K562 (cell line): ENCODE measurements around the gene EXO5. TPM values are rescaled to one million over a fixed set of nuclear protein-coding genes. Genes with fewer than 3 reads are reported as not detected.
A peak's percentile ranks its signal among the peaks of the same experiment; 100 is the strongest.

Experiments
- BRD9 ChIP-seq: fragments of 450-650 bp; IDR thresholded peaks from 2 replicates; pipeline ENCODE4 v1.6.1; 2018; ENCODE audit warnings: low read depth; ENCODE audit not compliant: partially characterized antibody
- CEBPG ChIP-seq, 3 experiments: fragments of 200-800 bp in 1 of 3; sonication (Bioruptor generic) in 1 of 3; sonication (generic) in 1 of 3; formaldehyde crosslinking in 1 of 3; IDR thresholded peaks in 2 of 3; conservative IDR thresholded peaks in 1 of 3; 2 replicates each; pipeline versions ENCODE4 v1.6.1 to v1.8.0; 2016 to 2022; ENCODE audit warnings: missing compliant biosample characterization in 2 of 3, missing genetic modification characterization in 2 of 3, mild to moderate bottlenecking in 1 of 3, missing genetic modification reagents in 1 of 3
- CTBP1 ChIP-seq: fragments of 450-650 bp; IDR thresholded peaks from 2 replicates; pipeline ENCODE4 v1.6.1; 2016; ENCODE audit warnings: borderline replicate concordance
- HDAC3 ChIP-seq: fragments of 450-650 bp; IDR thresholded peaks from 2 replicates; pipeline ENCODE4 v1.6.1; 2018; ENCODE audit warnings: borderline replicate concordance, mild to moderate bottlenecking, moderate library complexity; ENCODE audit not compliant: partially characterized antibody
- KDM1A ChIP-seq, 2 experiments: fragments of 450-650 bp; IDR thresholded peaks; 2 replicates each; pipeline ENCODE4 v1.6.1; 2016; ENCODE audit warnings: mild to moderate bottlenecking in 2 of 2
- MCM7 ChIP-seq, 2 experiments: fragments of 450-650 bp; IDR thresholded peaks; 2 replicates each; pipeline ENCODE4 v1.6.1; 2016 to 2018
- MEIS2 ChIP-seq: fragments of 450-650 bp; IDR thresholded peaks from 2 replicates; pipeline ENCODE4 v1.6.1; 2014; ENCODE audit warnings: mild to moderate bottlenecking; ENCODE audit not compliant: partially characterized antibody
- NFIC ChIP-seq: fragments of 450-650 bp; IDR thresholded peaks from 2 replicates; pipeline ENCODE4 v1.6.1; 2017; ENCODE audit warnings: mild to moderate bottlenecking, inconsistent platforms
- RAD21 ChIP-seq, 2 experiments: fragments of 250-450 bp in 1 of 2; fragments of 450-650 bp in 1 of 2; sonication (Bioruptor Pico) in 1 of 2; formaldehyde crosslinking in 1 of 2; IDR thresholded peaks in 1 of 2; conservative IDR thresholded peaks in 1 of 2; 2 replicates each; pipeline versions ENCODE4 v1.4.0 to v1.8.0; 2020 to 2022; ENCODE audit warnings: mild to moderate bottlenecking in 2 of 2, moderate library complexity in 1 of 2
- TAF7 ChIP-seq: fragments of 450-650 bp; IDR thresholded peaks from 2 replicates; pipeline ENCODE4 v1.6.1; 2016; ENCODE audit warnings: missing genetic modification characterization, missing compliant biosample characterization
- ZFP1 ChIP-seq: fragments of 450-650 bp; formaldehyde crosslinking; IDR thresholded peaks from 2 replicates; pipeline ENCODE4 v1.4.0; 2020; ENCODE audit warnings: mild to moderate bottlenecking, mixed read lengths
- polyA plus RNA-seq, 8 experiments: library from polyadenylated mRNA; depleted of rRNA in 4 of 8; stranded (reverse) in 5 of 8; unstranded in 3 of 8; fragments of >200 nt; fragmentation: Nextera tagmentation in 2 of 8; fragmentation: Illumina TruSeq in 1 of 8; extraction: Ambion mirVana in 2 of 8; extraction: Trizol in 1 of 8; gene quantifications; 2 replicates each; pipeline versions ENCODE4 v1.2.1 to v1.2.3, GENCODE V29; 2011 to 2014; ENCODE audit warnings: inconsistent platforms in 1 of 8, missing spikeins in 1 of 8
- total RNA-seq, 7 experiments: library from RNA; depleted of rRNA in 6 of 7; stranded (reverse); fragments of >200 nt in 6 of 7; fragmentation: Illumina TruSeq in 2 of 7; extraction: Trizol in 2 of 7; gene quantifications; 2 replicates each; pipeline versions ENCODE4 v1.2.1 to v1.2.3, GENCODE V29; 2011 to 2021; ENCODE audit warnings: low replicate concordance in 1 of 7
- TF ChIP-seq, protein P1 (sequence below): fragments of 250-450 bp; sonication (Bioruptor Pico); IDR thresholded peaks from 2 replicates; pipeline ENCODE4 v1.8.0; 2021; ENCODE audit warnings: moderate library complexity, mild to moderate bottlenecking, inconsistent platforms
- TF ChIP-seq, protein P2 (sequence below): fragments of 200-800 bp; sonication (Bioruptor generic); IDR thresholded peaks from 2 replicates; pipeline ENCODE4 v1.6.1; 2016; ENCODE audit warnings: missing genetic modification characterization, missing compliant biosample characterization

Gene EXO5
- total and polyA plus RNA-seq, 9 of the 15 experiments (the other 6 are each of a cell fraction or from before 2014, with no cell fraction given) = 1.1 to 4.3 (median 2.8) TPM

DNA sequence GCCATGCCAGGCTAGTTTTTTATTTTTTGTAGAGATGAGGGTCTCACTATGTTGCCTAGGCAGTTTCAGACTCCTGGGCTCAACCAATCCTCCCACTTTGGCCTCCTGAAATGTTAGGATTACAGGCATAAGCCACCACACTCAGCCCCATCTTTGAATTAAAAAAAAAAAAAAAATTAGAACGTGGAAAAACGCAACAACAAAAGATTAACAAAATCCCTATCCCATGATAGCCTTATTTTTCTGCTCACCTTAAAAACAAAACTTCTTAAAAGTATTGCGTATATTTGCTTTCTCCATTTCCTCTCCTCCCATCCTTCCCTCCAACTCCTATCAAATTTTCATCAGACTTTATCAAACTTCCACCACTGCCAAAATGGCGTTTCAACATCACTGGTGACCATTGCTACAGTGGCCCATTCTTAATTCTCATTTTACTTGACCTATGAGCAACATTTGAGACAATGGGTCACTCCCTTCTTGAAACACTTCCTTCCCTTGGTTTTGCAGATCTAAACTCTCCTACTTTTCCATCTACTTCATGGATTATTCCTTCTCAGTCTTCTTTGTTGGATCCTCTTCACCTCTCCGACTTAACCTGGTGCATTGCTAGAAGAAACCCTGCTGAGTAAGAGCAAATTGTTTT lies 22.3 kb downstream of the EXO5 start (continued):
- TF ChIP-seq, protein P1, sequence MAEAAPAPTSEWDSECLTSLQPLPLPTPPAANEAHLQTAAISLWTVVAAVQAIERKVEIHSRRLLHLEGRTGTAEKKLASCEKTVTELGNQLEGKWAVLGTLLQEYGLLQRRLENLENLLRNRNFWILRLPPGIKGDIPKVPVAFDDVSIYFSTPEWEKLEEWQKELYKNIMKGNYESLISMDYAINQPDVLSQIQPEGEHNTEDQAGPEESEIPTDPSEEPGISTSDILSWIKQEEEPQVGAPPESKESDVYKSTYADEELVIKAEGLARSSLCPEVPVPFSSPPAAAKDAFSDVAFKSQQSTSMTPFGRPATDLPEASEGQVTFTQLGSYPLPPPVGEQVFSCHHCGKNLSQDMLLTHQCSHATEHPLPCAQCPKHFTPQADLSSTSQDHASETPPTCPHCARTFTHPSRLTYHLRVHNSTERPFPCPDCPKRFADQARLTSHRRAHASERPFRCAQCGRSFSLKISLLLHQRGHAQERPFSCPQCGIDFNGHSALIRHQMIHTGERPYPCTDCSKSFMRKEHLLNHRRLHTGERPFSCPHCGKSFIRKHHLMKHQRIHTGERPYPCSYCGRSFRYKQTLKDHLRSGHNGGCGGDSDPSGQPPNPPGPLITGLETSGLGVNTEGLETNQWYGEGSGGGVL (CRISPR knock-in tag) = no peak
- no peak for TF ChIP-seq ZFP1 (CRISPR knock-in tag)
- peak; percentile 60; the same call in 1 of the 2 replicates for TF ChIP-seq TAF7 (tag)
- peak in 1 of 2 experiments; percentile 1; a peak in 1 of 4 replicates for TF ChIP-seq RAD21 (CRISPR knock-in tag; conservative IDR thresholded peaks at IDR 0.05 in 1 of 2, IDR thresholded peaks at IDR 0.05 in 1 of 2)
- no peak for TF ChIP-seq MEIS2
- peak in 1 of 2 experiments; percentile 44; a peak in 1 of 4 replicates for TF ChIP-seq MCM7 (IDR thresholded peaks at IDR 0.05)
- TF ChIP-seq BRD9 = peak; percentile 77
- TF ChIP-seq NFIC = peak; percentile 17; the same call in 1 of the 2 replicates
- TF ChIP-seq HDAC3 = peak; percentile 35
- TF ChIP-seq, protein P2, sequence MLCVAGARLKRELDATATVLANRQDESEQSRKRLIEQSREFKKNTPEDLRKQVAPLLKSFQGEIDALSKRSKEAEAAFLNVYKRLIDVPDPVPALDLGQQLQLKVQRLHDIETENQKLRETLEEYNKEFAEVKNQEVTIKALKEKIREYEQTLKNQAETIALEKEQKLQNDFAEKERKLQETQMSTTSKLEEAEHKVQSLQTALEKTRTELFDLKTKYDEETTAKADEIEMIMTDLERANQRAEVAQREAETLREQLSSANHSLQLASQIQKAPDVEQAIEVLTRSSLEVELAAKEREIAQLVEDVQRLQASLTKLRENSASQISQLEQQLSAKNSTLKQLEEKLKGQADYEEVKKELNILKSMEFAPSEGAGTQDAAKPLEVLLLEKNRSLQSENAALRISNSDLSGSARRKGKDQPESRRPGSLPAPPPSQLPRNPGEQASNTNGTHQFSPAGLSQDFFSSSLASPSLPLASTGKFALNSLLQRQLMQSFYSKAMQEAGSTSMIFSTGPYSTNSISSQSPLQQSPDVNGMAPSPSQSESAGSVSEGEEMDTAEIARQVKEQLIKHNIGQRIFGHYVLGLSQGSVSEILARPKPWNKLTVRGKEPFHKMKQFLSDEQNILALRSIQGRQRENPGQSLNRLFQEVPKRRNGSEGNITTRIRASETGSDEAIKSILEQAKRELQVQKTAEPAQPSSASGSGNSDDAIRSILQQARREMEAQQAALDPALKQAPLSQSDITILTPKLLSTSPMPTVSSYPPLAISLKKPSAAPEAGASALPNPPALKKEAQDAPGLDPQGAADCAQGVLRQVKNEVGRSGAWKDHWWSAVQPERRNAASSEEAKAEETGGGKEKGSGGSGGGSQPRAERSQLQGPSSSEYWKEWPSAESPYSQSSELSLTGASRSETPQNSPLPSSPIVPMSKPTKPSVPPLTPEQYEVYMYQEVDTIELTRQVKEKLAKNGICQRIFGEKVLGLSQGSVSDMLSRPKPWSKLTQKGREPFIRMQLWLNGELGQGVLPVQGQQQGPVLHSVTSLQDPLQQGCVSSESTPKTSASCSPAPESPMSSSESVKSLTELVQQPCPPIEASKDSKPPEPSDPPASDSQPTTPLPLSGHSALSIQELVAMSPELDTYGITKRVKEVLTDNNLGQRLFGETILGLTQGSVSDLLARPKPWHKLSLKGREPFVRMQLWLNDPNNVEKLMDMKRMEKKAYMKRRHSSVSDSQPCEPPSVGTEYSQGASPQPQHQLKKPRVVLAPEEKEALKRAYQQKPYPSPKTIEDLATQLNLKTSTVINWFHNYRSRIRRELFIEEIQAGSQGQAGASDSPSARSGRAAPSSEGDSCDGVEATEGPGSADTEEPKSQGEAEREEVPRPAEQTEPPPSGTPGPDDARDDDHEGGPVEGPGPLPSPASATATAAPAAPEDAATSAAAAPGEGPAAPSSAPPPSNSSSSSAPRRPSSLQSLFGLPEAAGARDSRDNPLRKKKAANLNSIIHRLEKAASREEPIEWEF (CRISPR knock-in tag) = 0 out of 2 replicates have a peak, but pooled peaks have one; percentile 45
- TF ChIP-seq CTBP1 = 0 out of 2 replicates have a peak, but pooled peaks have one; percentile 7
- TF ChIP-seq CEBPG (CRISPR knock-in tag; IDR thresholded peaks at IDR 0.05) = no peak
- TF ChIP-seq CEBPG (tag; conservative IDR thresholded peaks at IDR 0.05 in 1 of 2, IDR thresholded peaks at IDR 0.05 in 1 of 2) = peak; percentile 38 to 59; a peak in 2 of 4 replicates
- TF ChIP-seq KDM1A (IDR thresholded peaks at IDR 0.05) = no peak
